AG08396 (cell line): Measurements from ENCODE around the gene MCC.

Experiments
- DNase-seq: peaks from one replicate; pipeline ENCODE4 v3.0.0; 2012; ENCODE audit warnings: low spot score, mixed read lengths

Gene MCC

GRCh38 chr5:113052041-113052795, 436.0 kb downstream of the MCC start:
- DNase-seq: peak; percentile 25

GRCh38 chr5:113050721-113051382, 437.4 kb downstream of the MCC start:
- DNase-seq: peak; percentile 65

GRCh38 chr5:113048931-113049330, 439.3 kb downstream of the MCC start:
- no peak for DNase-seq

- no peak for DNase-seq
Observed at GRCh38 chr5:113047733-113048652, 440.3 kb downstream of the MCC start.

- no peak for DNase-seq
Observed at GRCh38 chr5:113047234-113047633, 441.0 kb downstream of the MCC start.

GRCh38 chr5:113044776-113045465, 443.3 kb downstream of the MCC start:
- DNase-seq: no peak

- peak; percentile 44 for DNase-seq
Observed at GRCh38 chr5:113043491-113043931, 444.7 kb downstream of the MCC start.

GRCh38 chr5:113042491-113043243, 445.6 kb downstream of the MCC start:
- no peak for DNase-seq

GRCh38 chr5:113040672-113041260, 447.5 kb downstream of the MCC start:
- DNase-seq: no peak

- DNase-seq: no peak
Observed at GRCh38 chr5:113039934-113040285, 448.3 kb downstream of the MCC start.

- no peak for DNase-seq
Observed at GRCh38 chr5:113039229-113039933, 448.9 kb downstream of the MCC start.

GRCh38 chr5:113038714-113039113, 449.5 kb downstream of the MCC start:
- no peak for DNase-seq

- DNase-seq: no peak
Observed at GRCh38 chr5:113038136-113038535, 450.1 kb downstream of the MCC start.

- no peak for DNase-seq
Observed at GRCh38 chr5:113036826-113037225, 451.4 kb downstream of the MCC start.

- no peak for DNase-seq
Observed at GRCh38 chr5:113036321-113036720, 451.9 kb downstream of the MCC start.

- no peak for DNase-seq
Observed at GRCh38 chr5:113035096-113035495, 453.2 kb downstream of the MCC start.

GRCh38 chr5:113034182-113034773, 454.0 kb downstream of the MCC start:
- peak; percentile 55 for DNase-seq

GRCh38 chr5:113031557-113031956, 456.7 kb downstream of the MCC start:
- no peak for DNase-seq

- DNase-seq: no peak
Observed at GRCh38 chr5:113031104-113031503, 457.1 kb downstream of the MCC start.

- no peak for DNase-seq
Observed at GRCh38 chr5:113029614-113030013, 458.6 kb downstream of the MCC start.
